SJCRH30 (cell line): Measurements from ENCODE around the gene SPINT2. TPM values are rescaled to one million over a fixed set of nuclear protein-coding genes. Genes with fewer than 3 reads are reported as not detected.
A peak's percentile ranks its signal among the peaks of the same experiment; 100 is the strongest.
"Not testable (repeated sequence)": the region's sequence is repeated elsewhere in the genome, so short reads cannot be mapped to it uniquely, and the experiment has no call there.

Experiments
- DNase-seq, 2 experiments: peaks; one replicate each; pipeline ENCODE4 v3.0.0-alpha.2; 2015 to 2020
- H3K27ac ChIP-seq: fragments of 250-450 bp; sonication (Bioruptor Pico); 2 replicates; pipeline ENCODE4 v1.5.1; 2020; ENCODE audit warnings: mild to moderate bottlenecking, moderate library complexity
- H3K27me3 ChIP-seq: fragments of 250-450 bp; sonication (Bioruptor Pico); 2 replicates; pipeline ENCODE4 v1.5.1; 2020; ENCODE audit warnings: mild to moderate bottlenecking, moderate library complexity
- H3K36me3 ChIP-seq: fragments of 250-450 bp; sonication (Bioruptor Pico); 2 replicates; pipeline ENCODE4 v1.5.1; 2020; ENCODE audit warnings: mild to moderate bottlenecking, moderate library complexity
- H3K4me1 ChIP-seq: fragments of 250-450 bp; sonication (Bioruptor Pico); 2 replicates; pipeline ENCODE4 v1.5.1; 2020; ENCODE audit warnings: mild to moderate bottlenecking, moderate library complexity
- H3K4me3 ChIP-seq: fragments of 250-450 bp; sonication (Bioruptor Pico); 2 replicates; pipeline ENCODE4 v1.5.1; 2020; ENCODE audit warnings: mild to moderate bottlenecking, moderate library complexity
- H3K9me3 ChIP-seq: fragments of 250-450 bp; sonication (Bioruptor Pico); replicated peaks from 2 replicates; pipeline ENCODE4 v1.5.1; 2020; ENCODE audit warnings: mild to moderate bottlenecking, moderate library complexity
- total RNA-seq: library from RNA; depleted of rRNA; stranded (reverse); fragments of >200 nt; shearing (Covaris generic); gene quantifications from 2 replicates; pipeline ENCODE4 v1.2.3, GENCODE V29; 2014

Gene SPINT2
- total RNA-seq, 1 experiment from 2014 or later = 0.45 TPM

DNA sequence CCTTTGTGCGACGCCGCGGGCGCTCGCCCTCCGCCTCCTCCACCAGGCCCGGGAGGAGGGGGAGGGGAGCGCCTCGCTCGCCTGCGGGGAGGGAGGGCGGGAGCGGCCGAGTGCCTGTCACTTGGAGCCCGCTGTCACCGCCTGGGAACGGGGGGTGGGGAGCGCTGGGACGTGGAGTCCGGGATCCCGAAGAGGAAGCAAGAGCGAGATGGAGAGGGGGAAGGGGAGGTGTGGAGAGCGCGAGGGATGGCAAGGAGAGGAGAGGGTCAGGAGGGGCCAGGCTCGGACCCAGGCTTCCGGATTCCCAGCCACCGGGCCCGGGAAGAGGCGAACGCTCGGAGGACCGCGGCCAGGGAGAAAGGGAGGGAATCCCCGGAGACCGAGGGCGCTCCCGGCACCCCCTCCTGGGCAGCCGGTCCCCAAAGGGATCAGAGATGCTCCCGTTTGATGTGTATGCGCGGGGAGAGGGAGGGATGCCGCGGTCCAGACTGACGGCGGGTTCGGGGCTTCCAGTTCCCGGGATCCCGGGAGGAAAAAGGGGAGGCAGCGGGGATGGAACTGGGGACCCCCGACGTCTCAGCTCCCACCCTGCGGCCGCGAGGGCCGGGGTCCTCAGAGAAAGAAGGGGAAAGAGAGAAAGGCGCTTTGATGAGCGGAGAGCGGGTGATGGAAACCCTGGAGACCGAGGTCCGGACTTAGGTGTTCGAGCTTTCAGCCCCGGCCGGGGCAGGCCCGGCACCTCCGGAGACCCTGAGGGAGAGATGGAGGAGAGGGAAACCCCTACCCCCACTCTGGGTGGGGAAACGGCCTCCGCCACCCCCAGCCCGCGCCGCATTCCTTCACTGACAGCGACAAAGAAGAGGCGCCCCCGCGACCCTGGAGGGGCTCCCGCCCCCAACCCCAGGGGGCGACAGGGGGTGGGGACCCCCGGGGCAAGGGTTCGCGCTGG lies 35.6 kb upstream of the SPINT2 start:
- no peaks in the 10 kb centered on the region for H3K36me3 ChIP-seq
- H3K27me3 ChIP-seq = no peaks in the 10 kb centered on the region
- peak overlapping the region; percentile 64 for H3K4me3 ChIP-seq
- no peaks in the 10 kb centered on the region for H3K9me3 ChIP-seq
- peak; percentile 49 to 50 for DNase-seq
- no peaks in the 10 kb centered on the region for H3K4me1 ChIP-seq
- H3K27ac ChIP-seq = no peak overlapping the region

DNA sequence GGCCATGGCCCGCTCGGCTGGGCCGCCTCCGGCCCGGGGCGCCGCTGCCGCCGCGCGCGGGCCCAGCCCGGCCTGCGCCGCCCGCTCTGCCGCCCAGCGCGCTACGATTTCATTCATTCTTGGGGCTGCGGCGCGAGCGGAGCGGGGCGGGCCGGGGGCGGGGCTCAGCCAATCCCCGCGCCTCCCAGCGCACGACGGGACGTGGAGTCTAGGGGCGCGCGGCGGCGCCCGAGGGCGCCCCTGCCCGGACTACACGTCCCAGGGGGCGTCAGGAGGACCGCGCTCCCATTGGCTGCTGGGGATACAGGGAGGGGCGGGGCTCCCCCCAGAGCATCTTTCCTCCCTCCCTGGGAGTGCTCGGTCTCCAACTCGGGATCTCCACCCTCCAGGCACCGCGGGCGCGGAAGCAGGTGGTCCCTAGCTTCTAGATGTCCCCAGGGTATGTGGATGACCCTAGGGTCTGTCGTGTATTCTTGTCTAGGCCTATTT lies 34.7 kb upstream of the SPINT2 start:
- H3K36me3 ChIP-seq = no peaks in the 10 kb centered on the region
- no peaks in the 10 kb centered on the region for H3K27me3 ChIP-seq
- H3K4me3 ChIP-seq = no peak overlapping the region; the same call in 1 of the 2 replicates
- no peaks in the 10 kb centered on the region for H3K9me3 ChIP-seq
- H3K27ac ChIP-seq = no peak overlapping the region
- H3K4me1 ChIP-seq = no peaks in the 10 kb centered on the region
- peak; percentile 93 to 96 for DNase-seq

DNA sequence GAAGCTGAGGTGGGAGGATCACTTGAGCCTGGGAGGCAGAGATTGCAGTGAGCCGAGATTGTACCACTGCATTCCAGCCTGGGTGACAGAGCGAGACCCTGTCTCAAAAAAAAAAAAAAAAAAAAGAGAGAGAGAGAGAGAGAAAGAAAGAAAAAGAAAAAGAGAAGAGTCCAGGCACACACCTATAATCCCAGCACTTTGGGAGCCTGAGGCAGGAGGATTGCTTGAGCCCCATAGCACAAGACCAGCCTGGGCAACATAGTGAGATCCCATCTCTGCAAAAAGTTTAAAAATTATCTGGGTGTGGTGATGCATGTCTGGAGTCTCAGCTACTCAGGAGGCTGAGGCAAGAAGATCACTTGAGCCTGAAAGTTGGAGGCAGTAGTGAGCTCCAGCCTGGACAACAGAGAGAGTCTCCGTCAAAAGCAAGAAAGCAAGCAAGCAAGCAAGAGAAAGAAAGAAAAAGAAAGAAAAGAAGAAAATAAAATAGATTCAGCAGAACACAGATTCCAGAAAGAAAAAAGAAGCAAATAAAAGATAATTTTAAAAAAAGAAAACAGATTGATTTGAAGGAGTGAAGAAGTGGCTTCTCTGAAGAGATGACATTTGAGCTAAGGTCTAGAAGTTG lies 33.8 kb upstream of the SPINT2 start:
- not testable (repeated sequence) for H3K4me1 ChIP-seq, H3K4me3 ChIP-seq, H3K27ac ChIP-seq, H3K9me3 ChIP-seq, H3K27me3 ChIP-seq, DNase-seq, H3K36me3 ChIP-seq

DNA sequence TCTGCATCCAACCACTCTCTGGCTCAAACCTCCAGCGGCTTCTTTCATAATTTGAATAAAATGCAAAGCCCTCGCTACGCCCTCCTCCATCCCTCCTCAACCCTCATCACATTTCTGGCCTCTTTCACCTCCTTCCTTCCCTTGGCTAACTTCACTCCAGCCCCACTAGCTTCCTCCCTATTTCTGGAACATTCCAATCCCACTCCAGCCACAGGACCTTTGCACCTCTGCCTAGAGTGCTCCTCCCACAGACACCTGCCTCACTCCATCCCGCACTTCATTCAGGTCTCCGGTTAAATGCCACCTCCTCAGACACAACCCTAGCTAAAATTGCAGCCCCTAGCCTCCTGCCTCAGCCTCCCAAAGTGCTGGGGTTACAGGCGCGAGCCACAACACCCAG lies 32.5 kb upstream of the SPINT2 start:
- H3K27me3 ChIP-seq = no peaks in the 10 kb centered on the region
- no peaks in the 10 kb centered on the region for H3K4me1 ChIP-seq
- no peaks in the 10 kb centered on the region for H3K9me3 ChIP-seq
- no peak overlapping the region for H3K4me3 ChIP-seq
- no peaks in the 10 kb centered on the region for H3K36me3 ChIP-seq
- H3K27ac ChIP-seq = no peak overlapping the region
- DNase-seq = no peak

DNA sequence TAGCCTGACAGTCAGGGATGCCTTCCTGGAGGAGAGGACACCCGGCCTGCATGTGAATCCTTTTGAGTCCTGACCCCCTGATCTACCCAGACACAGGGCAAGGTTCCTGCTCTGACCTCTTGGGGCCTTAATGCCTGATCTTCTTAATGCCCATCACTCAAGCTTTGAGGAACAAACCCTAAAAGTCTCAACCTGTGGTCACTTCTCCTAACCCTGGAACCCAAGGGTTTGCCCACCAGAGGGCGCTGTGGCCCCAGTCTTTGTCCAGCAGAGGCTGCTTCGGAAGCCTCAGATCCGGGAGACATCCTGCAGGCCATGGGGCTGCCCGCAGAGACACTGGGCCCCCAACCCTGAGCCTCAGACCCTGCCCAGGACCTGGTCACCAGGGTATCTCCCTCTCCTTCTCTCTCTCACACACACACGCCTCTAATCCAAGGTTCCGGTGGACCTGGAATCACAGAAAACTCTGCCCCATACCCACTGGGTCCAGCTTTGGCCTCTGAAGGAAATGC lies 30.6 kb upstream of the SPINT2 start:
- Histone ChIP-seq H3K27me3 (no peaks in the 10 kb centered on the region), H3K4me3 (no peak overlapping the region), H3K27ac (no peak overlapping the region), H3K36me3 (no peaks in the 10 kb centered on the region), H3K4me1 (no peaks in the 10 kb centered on the region), H3K9me3 (no peaks in the 10 kb centered on the region)
- peak; percentile 79 to 92 for DNase-seq

DNA sequence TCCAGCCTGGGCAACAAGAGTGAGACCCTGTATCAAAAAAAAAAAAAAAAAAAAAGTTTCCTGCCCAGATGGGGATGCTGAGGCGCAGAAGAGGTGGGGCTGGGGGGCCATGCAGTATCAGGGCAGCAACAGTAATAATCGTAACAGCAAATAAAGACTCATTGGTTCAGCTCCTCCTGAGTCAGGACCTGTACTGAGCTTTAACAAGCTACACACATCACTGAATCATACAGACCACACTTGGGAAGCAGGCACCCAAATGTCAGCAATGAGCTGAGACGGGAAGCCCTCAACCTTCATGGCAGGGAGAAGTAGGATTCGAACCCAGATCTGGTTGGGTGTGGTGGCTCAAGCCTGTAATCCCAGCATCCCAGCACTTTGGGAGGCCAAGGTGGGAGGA lies 29.8 kb upstream of the SPINT2 start:
- DNase-seq = no peak
- Histone ChIP-seq H3K27ac (no peak overlapping the region), H3K9me3 (no peaks in the 10 kb centered on the region), H3K4me1 (no peaks in the 10 kb centered on the region), H3K36me3 (no peaks in the 10 kb centered on the region), H3K27me3 (no peaks in the 10 kb centered on the region), H3K4me3 (no peak overlapping the region)

DNA sequence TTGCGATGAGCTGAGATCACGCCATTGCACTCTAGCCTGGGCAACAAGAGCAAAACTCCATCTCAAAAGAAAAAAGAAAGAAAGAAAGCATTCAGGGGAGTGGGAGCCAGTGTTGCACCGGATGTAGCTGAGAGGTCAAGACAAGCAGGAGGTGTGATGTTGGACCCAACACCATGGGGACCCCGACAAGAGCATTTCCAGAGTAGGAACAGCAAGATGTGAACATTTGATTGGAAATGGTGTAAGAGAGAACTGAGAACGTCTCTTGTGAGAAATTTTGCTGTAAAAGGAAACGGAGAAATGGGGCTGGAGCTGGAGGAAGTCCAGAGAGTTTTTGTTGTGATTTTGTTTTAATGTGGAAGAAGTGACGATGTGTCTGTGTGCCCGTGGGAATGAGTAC lies 24.6 kb upstream of the SPINT2 start:
- Histone ChIP-seq H3K36me3 (no peaks in the 10 kb centered on the region), H3K4me1 (peaks cover 7% of the 10 kb centered on the region; the same call in 1 of the 2 replicates), H3K4me3 (no peak overlapping the region)

DNA sequence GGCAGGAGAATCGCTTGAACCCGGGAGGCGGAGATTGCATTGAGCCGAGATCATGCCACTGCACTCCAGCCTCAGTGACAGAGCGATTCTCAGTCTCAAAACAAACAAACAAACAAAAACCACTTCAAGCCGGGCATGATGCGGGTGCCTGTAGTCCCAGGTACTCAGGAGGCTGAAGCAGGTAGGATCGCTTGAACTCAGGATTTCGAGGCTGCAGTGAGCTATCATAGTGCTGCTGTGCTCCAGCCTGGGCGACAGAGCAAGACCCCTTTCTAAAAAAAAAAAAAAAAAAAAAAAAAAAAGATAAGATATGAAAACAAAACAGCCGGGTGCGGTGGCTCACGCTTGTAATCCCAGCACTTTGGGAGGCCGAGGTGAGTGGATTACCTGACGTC lies 21.1 kb upstream of the SPINT2 start:
- Histone ChIP-seq H3K4me3 (no peak overlapping the region), H3K27me3 (no peaks in the 10 kb centered on the region)

More for the DNA sequence above, 24.6 kb upstream of the SPINT2 start:
- Histone ChIP-seq H3K9me3 (no peaks in the 10 kb centered on the region), H3K27me3 (no peaks in the 10 kb centered on the region), H3K27ac (no peak overlapping the region)
- no peak for DNase-seq

DNA sequence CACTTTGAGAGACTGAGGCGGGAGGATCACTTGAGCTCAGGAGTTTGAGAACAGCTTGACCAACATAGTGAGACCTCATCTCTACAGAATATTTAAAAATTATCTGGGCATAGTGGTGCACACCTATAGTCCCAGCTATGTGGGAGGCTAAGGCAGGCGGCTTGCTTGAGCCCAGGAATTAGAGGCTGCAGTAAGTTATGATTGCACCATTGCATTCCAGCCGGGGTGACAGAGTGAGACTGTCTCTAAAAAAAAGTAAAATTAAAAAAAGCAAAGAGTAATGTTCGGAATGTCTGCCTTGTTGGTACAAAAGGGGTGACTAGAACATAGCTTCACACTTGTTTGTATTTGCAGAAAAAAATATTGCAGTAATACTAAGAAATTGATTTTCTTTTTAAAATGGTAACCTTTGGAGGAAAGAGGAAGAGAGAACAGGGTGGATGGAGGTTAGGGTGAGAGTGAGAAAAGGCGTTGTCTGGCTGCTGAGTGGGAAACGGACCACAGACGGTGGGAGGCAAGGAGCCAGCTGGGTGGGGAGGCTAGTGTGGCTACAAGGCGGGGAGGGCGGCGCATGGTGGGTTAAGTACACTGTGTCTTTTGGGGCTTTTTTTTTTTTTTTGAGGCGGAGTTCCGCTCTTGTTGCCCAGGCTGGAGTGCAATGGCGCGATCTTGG lies 18.4 kb upstream of the SPINT2 start:
- H3K27ac ChIP-seq = no peak overlapping the region

More for the DNA sequence above, 21.1 kb upstream of the SPINT2 start:
- peaks cover 7% of the 10 kb centered on the region; the same call in 1 of the 2 replicates for H3K4me1 ChIP-seq
- H3K36me3 ChIP-seq = no peaks in the 10 kb centered on the region
- no peak for DNase-seq
- no peaks in the 10 kb centered on the region for H3K9me3 ChIP-seq
- H3K27ac ChIP-seq = no peak overlapping the region

DNA sequence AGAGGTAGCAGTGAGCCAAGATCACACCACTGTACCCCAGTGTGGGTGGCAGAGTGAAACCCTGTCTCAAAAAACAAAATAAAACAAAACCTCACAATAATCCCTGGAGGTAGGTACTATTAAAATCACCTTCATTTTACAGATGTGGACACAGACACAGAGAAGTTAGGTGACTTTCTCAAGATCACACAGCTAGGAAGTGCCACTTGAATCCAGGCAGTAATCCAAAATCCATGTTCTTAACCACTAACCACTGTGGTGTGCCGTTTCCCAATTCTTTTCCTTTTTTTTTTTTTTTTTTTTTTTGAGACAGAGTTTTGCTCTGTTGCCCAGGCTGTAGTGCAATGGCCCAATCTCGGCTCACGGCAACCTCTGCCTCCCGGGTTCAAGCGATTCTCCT lies 17.2 kb upstream of the SPINT2 start:
- no peak for DNase-seq
- Histone ChIP-seq H3K4me3 (no peak overlapping the region), H3K36me3 (no peaks in the 10 kb centered on the region), H3K27ac (no peak overlapping the region), H3K27me3 (no peaks in the 10 kb centered on the region), H3K4me1 (peaks cover 15% of the 10 kb centered on the region), H3K9me3 (no peaks in the 10 kb centered on the region)

More for the DNA sequence above, 18.4 kb upstream of the SPINT2 start:
- H3K4me1 ChIP-seq = peaks cover 7% of the 10 kb centered on the region
- H3K9me3 ChIP-seq = no peaks in the 10 kb centered on the region
- no peaks in the 10 kb centered on the region for H3K36me3 ChIP-seq
- H3K27me3 ChIP-seq = no peaks in the 10 kb centered on the region
- H3K4me3 ChIP-seq = no peak overlapping the region
- no peak for DNase-seq

DNA sequence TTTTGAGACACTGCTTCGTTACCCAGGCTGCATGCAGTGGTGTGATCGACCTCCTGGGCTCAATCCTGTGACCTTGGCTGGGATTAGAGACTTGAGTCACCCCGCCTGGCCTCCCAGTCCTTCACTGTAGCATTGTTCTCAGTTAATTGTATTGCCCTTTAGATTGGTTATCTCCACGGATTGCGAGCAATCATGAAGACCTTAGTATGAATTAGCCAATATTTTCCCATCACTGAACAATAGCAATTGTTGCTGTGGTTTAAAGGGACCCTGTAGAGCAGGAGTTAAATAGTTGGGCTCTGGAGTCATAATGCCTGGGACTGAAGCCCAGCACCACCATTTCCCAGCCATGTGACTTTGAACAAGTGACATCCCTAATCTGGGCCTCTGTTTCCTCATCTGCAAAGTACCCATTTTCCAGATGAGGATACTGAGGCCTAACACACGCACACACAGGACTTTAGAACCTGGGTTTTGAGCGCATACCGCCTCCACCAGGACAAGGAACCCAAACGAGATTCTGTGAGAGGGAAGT lies 16.6 kb upstream of the SPINT2 start:
- no peak for DNase-seq
- H3K4me1 ChIP-seq = peaks cover 15% of the 10 kb centered on the region
- H3K4me3 ChIP-seq = no peak overlapping the region

DNA sequence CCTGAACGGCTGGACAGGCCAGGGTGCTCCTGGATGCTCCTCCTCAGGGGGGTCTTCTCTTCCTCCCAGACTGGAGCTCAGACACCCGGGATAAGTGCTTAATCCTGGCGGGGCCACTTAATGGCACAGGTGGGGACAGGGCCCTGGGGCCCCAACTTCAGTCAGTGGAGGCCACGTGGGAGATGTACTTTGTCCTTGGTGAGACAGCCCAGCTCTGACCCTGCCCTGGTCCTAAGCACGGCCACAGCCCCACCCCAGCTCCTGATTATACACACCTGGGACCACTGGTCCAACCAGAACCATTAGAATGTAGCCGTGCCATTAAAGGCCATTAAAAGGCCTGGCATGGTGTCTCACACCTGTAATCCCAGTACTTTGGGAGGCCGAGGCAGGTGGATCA lies 16.0 kb upstream of the SPINT2 start:
- Histone ChIP-seq H3K4me1 (peaks cover 15% of the 10 kb centered on the region), H3K9me3 (no peaks in the 10 kb centered on the region), H3K36me3 (no peaks in the 10 kb centered on the region), H3K4me3 (no peak overlapping the region), H3K27me3 (no peaks in the 10 kb centered on the region), H3K27ac (no peak overlapping the region)
- DNase-seq = no peak

More for the DNA sequence above, 16.6 kb upstream of the SPINT2 start:
- no peak overlapping the region for H3K27ac ChIP-seq
- H3K36me3 ChIP-seq = no peaks in the 10 kb centered on the region
- H3K27me3 ChIP-seq = no peaks in the 10 kb centered on the region
- no peaks in the 10 kb centered on the region for H3K9me3 ChIP-seq

DNA sequence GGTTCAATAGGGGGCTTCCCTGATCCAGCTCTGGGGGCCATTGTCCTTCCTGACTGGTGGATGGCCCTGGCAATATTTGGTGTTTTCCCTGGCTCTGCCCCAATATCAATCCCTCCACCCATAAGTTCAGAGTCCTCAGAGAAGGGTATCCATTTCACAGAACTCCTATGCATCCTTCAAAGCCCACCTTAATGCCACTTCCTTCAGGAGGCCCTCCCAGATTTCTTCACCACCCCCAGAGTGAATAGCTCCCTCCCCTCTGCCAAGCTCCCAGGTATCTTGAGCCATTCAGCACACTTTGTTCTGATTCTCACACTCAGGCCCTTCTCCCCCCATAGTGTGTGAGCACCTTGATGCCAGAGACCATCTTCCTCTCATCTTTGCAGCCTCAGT lies 13.9 kb upstream of the SPINT2 start:
- no peak overlapping the region for H3K4me3 ChIP-seq
- no peaks in the 10 kb centered on the region for H3K9me3 ChIP-seq
- no peak for DNase-seq
- H3K27me3 ChIP-seq = no peaks in the 10 kb centered on the region
- H3K36me3 ChIP-seq = no peaks in the 10 kb centered on the region
- no peak overlapping the region for H3K27ac ChIP-seq
- peaks cover 25% of the 10 kb centered on the region for H3K4me1 ChIP-seq

DNA sequence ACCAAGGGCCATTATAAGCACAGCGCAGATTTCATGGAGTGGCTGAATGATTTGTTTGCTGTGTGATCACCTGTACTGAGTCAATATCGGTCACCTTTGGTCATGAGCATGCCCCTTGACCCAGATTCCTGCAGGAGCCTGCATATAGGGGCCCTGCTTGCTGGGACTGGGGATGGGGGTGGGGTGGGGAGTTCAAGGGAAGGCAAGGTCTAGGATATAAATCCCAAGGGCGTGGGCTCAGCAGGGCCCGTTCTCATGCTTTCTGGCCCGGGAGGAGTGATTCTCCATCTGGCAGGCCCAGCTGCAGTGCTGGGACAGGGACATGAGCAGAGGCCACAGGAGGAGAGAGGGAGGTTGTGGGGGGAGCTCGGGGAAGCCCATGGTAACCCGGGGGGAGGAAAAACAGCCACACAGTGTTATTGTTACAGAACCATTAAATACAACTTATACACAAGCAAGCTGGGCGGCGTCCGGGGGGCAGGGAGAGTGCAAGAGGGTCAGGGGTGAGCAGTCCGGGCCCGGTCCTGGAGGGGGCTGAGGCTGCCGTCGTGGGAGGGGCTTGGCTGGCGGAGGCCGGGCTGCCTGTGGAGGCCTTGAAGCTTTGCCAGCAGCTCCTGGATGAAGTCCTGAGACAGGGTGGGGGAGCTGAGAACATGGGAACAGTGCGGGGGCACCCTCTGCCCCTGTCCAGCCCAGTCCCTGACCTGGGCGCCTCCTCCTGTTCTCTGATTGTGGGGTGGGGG lies 13.4 kb upstream of the SPINT2 start:
- H3K36me3 ChIP-seq = no peaks in the 10 kb centered on the region
- peaks cover 29% of the 10 kb centered on the region for H3K4me1 ChIP-seq
- no peaks in the 10 kb centered on the region for H3K9me3 ChIP-seq
- H3K27ac ChIP-seq = no peak overlapping the region
- H3K27me3 ChIP-seq = no peaks in the 10 kb centered on the region
- peak overlapping the region; percentile 50 for H3K4me3 ChIP-seq
- DNase-seq = peak in 1 of 2 experiments; percentile 49
